Rectal smooth muscle tissue (tissue), 1 donor: ENCODE results near the gene RBMS1.

ENCODE experiments used
- H3K27ac ChIP-seq: one replicate; pipeline ENCODE4 v1.7.0; 2013; ENCODE audit warnings: low read depth, low read length, inconsistent platforms
- H3K27me3 ChIP-seq: one replicate; pipeline ENCODE4 v1.7.0; 2013; ENCODE audit warnings: low read length; ENCODE audit not compliant: control insufficient read depth, insufficient read depth
- H3K36me3 ChIP-seq: one replicate; pipeline ENCODE4 v1.7.0; 2013; ENCODE audit warnings: low read length; ENCODE audit not compliant: control insufficient read depth, insufficient read depth
- H3K4me1 ChIP-seq: one replicate; pipeline ENCODE4 v1.7.0; 2013; ENCODE audit warnings: low read length; ENCODE audit not compliant: control insufficient read depth, insufficient read depth
- H3K4me3 ChIP-seq: one replicate; pipeline ENCODE4 v1.7.0; 2013; ENCODE audit warnings: low read length
- H3K9ac ChIP-seq: one replicate; pipeline ENCODE4 v1.7.0; 2013; ENCODE audit warnings: low read length

The RBMS1 gene

DNA sequence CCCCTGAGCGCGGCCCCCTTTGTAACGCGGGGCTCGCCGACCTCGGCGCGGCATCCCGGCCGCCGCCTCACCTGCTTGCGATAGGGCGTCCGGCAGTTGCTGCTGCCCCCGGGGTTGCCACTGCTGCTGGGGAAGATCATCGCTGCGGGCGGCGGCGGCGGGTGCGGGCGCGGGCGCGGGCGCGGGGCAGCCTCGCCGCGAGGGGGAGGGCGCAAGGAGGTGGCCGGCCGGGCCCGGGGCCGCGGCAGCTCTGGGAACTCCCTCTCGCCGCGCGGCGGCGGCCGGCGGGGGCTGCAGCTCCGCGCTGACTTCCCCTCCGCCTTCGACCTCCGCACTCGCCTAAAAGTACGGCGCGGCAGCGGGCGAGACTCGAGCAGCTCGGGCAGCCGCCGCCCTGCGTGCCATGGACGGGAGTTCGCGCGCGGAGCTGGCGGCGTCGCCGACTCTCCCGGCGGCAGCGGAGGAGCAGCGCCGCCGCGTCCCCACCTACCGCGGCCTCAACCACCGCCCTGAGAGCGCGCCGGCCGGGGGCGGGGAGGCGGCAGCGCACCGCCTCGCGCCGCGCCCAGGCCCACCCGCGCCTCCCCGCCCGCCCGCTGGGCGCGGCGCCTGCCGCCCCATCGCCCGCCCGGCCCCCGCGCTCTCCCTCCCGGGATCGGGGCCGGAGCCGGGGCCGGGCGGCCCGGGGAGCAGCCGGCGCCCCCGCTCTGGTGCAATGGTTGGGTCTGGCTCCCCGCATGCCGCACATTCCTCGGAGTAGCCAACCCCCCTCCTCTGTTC, 86.0 kb downstream of the RBMS1 start:
- Histone ChIP-seq H3K36me3 (no peaks in the 10 kb centered on the region), H3K27me3 (no peaks in the 10 kb centered on the region), H3K9ac (peak overlapping the region; percentile 85), H3K27ac (peak overlapping the region; percentile 91), H3K4me3 (peak overlapping the region; percentile 75), H3K4me1 (peaks cover 40% of the 10 kb centered on the region)

DNA sequence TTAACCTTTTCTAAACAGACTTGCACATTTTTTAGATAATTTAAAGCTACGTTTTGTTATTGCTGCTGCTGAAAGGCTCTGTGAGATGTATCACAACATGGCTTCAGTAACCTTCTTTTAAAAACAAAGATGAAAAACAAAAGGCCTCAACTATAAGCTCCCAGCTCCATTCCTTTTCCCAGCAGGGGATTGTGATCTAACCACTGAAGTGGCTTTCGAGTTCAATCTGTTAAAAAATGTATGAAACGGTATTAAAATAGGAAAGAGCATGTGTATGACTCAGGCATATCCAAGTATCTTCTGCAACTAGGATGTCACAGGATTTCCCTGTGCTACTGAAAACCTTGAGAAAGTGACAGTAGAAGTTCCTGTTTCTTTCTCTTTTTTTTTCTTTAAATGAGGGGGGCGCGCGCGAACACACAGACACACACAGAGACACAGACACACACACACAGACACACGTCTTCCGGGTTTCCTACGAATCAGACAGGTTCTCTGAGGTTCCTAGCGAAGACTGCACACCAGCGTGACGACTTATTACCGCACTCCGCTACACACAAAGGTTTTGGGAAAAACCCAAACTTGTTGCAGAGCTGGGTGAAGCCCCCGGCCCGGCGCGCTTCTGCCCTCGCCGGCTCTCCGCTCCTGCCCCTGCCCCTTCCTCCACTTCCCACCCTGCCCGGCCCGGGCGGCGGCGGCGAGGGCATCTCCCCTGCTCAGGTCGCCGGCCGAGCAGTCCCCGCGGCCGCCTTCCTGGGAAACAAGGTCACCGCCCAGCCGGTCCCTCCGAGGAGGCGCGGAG, 86.8 kb downstream of the RBMS1 start:
- Histone ChIP-seq H3K4me3 (peak overlapping the region; percentile 75), H3K36me3 (no peaks in the 10 kb centered on the region), H3K4me1 (peaks cover 39% of the 10 kb centered on the region), H3K9ac (peak overlapping the region; percentile 85), H3K27me3 (no peaks in the 10 kb centered on the region), H3K27ac (peak overlapping the region; percentile 91)

DNA sequence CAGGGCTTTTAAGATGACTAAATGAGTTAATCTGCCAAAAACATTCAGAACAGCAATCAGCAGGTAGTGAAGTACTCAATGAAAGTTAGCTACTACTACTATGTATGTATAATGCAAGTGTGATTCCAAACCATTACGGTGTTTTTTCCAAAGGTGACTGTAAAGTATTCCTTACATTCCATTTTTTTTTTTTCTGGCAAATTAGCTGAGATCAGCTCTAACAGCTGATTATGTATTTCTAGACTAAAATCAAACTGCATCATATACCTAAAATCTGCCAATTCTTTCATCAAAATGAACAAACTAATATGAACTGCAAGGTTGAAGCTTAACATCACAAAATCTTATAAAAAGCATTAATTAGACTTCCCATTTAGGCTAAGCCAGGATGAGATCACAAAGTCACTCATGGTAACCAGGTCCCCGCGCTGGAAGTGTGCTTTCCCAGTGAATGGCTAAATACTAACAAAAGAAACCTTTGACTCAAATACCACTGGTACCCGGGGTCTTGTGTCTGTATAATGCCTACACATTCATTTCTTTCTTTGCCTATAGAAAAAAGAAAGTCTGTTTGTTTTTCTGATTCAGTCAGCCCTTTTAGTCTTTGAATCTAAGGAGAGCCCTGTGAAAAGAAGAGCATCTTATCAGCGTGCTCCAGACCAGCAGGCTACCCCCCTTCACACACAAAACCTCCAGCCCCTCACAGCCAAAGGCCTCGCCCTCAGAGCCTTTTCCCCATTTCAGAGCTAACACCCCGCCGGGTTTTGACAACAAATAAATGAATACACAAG, 88.3 kb downstream of the RBMS1 start:
- Histone ChIP-seq H3K4me1 (peaks cover 32% of the 10 kb centered on the region), H3K27me3 (no peaks in the 10 kb centered on the region), H3K9ac (no peak overlapping the region), H3K4me3 (peak overlapping the region; percentile 6), H3K27ac (peak overlapping the region; percentile 44), H3K36me3 (no peaks in the 10 kb centered on the region)

DNA sequence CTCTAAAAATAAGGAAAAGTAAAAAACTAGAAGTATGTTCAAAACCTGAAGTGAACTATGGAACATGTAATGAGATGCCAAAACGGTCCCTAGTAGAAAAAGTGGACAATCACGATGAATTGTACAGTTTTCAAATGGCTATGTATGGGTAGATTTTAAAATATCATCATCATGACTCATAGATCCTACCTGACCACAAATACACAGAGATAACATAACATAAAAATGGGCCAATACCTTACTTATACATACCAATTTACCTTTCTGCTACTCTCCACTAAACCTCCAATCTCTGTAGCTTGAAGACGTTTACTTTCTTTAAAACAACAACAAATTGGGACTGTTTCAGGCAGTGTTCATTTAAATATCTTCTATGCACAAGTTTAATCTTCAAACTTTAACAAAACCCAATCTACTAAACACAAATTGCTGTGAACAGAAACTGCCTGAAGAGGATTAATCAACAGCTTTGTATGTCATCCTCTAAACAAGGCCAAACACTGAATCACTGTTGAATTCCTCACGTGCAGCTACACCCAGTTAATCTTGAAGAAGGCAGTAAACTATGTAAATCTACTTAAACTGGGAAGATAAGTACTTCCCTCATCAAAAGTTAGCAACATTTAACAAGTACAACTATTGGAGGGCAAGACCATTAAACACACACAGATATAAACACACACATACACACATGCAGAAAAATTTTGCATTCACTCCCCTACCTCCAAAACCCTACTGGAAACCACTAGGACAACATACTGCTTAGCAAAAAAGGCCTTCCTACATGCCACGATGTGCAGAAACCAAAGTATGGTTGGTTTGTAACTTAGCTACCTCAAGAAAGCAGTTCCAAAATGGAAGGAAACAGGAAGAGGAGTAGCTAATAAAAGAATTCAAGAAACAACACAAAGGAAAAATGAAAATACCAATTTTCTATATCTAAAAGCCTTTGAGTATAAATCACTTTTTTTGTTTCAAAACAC, 90.3 kb downstream of the RBMS1 start:
- H3K4me1 ChIP-seq, result peaks cover 25% of the 10 kb centered on the region

GRCh38 chr2:160402501-160402900, 91.1 kb downstream of the RBMS1 start:
- Histone ChIP-seq H3K27me3 (no peaks in the 10 kb centered on the region), H3K9ac (no peak overlapping the region), H3K27ac (no peak overlapping the region), H3K4me1 (peaks cover 23% of the 10 kb centered on the region), H3K36me3 (no peaks in the 10 kb centered on the region), H3K4me3 (no peak overlapping the region)

More for the DNA sequence above, 90.3 kb downstream of the RBMS1 start:
- H3K9ac ChIP-seq, result no peak overlapping the region
- H3K27me3 ChIP-seq, result no peaks in the 10 kb centered on the region
- H3K36me3 ChIP-seq, result no peaks in the 10 kb centered on the region
- H3K4me3 ChIP-seq, result no peak overlapping the region
- no peak overlapping the region for H3K27ac ChIP-seq

- peaks cover 23% of the 10 kb centered on the region for H3K4me1 ChIP-seq
- no peak overlapping the region for H3K9ac ChIP-seq
- H3K27me3 ChIP-seq, result no peaks in the 10 kb centered on the region
- H3K27ac ChIP-seq, result no peak overlapping the region
- no peaks in the 10 kb centered on the region for H3K36me3 ChIP-seq
- H3K4me3 ChIP-seq, result no peak overlapping the region
Observed at GRCh38 chr2:160401895-160402294, 91.7 kb downstream of the RBMS1 start.

DNA sequence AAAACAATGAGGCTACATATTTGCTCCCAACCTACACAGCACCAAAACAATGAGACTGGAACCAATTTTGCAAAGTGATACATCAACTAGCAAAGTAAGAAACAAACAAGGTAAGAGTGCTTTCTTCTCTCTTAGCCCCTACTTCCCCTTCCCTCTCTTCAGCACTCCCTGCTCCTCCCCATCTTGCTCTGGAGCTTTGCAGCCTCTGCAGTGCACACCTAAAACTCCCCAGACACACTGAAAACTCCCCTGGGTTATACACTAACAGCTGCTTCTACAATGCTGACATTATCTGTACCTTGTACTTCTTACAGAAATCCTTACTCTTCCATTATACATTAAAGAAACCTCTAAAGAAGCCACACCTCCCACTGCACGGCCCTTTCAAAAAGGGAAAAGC, 93.7 kb downstream of the RBMS1 start:
- H3K4me1 ChIP-seq, result peaks cover 20% of the 10 kb centered on the region
- H3K9ac ChIP-seq, result no peak overlapping the region
- no peak overlapping the region for H3K27ac ChIP-seq
- no peak overlapping the region for H3K4me3 ChIP-seq
- H3K36me3 ChIP-seq, result no peaks in the 10 kb centered on the region
- H3K27me3 ChIP-seq, result no peaks in the 10 kb centered on the region

DNA sequence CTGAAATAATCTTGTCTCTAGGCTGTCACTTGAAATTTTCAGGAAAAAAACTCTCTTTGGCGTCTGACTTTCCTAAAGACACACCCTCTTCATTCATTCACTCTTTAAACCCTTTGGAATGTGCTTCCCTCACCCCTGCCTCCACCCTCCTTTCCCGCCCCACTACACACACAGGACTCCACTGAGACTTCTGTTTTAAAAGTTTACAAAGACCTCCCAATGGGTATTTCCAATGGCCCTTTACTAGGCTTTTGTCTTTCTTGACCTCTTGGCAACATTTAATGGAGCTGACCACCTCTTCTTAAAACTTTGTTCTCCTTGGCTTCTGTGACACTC, 96.1 kb downstream of the RBMS1 start:
- no peak overlapping the region for H3K4me3 ChIP-seq
- peaks cover 15% of the 10 kb centered on the region for H3K4me1 ChIP-seq
- no peak overlapping the region for H3K27ac ChIP-seq

GRCh38 chr2:160394153-160394552, 99.5 kb downstream of the RBMS1 start:
- H3K4me3 ChIP-seq, result no peak overlapping the region
- H3K27me3 ChIP-seq, result no peaks in the 10 kb centered on the region
- no peaks in the 10 kb centered on the region for H3K36me3 ChIP-seq
- H3K4me1 ChIP-seq, result peaks cover 11% of the 10 kb centered on the region
- no peak overlapping the region for H3K9ac ChIP-seq
- no peak overlapping the region for H3K27ac ChIP-seq

More for the DNA sequence above, 96.1 kb downstream of the RBMS1 start:
- no peaks in the 10 kb centered on the region for H3K27me3 ChIP-seq
- H3K36me3 ChIP-seq, result no peaks in the 10 kb centered on the region
- H3K9ac ChIP-seq, result no peak overlapping the region

DNA sequence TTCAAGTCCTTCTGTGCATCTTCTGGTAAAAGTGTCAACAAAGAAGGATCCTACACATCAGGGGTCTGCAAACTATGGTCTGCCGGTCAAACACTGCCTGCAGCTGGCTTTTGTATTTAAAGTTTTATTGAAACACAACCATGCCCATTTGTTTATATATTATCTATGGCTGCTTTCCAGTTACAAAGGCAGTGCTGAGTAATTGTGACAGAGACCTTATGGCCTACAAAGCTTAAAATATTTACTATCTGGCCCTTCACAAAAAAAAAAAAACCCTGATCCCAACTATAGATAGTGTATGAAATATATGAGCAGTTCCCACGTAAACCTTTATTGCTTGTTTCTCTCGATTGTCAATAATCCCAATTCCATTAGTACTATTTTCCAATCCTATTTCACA, 101.4 kb downstream of the RBMS1 start:
- Histone ChIP-seq H3K4me1 (peaks cover 26% of the 10 kb centered on the region), H3K27me3 (no peaks in the 10 kb centered on the region), H3K4me3 (no peak overlapping the region), H3K27ac (no peak overlapping the region), H3K36me3 (no peaks in the 10 kb centered on the region), H3K9ac (no peak overlapping the region)

DNA sequence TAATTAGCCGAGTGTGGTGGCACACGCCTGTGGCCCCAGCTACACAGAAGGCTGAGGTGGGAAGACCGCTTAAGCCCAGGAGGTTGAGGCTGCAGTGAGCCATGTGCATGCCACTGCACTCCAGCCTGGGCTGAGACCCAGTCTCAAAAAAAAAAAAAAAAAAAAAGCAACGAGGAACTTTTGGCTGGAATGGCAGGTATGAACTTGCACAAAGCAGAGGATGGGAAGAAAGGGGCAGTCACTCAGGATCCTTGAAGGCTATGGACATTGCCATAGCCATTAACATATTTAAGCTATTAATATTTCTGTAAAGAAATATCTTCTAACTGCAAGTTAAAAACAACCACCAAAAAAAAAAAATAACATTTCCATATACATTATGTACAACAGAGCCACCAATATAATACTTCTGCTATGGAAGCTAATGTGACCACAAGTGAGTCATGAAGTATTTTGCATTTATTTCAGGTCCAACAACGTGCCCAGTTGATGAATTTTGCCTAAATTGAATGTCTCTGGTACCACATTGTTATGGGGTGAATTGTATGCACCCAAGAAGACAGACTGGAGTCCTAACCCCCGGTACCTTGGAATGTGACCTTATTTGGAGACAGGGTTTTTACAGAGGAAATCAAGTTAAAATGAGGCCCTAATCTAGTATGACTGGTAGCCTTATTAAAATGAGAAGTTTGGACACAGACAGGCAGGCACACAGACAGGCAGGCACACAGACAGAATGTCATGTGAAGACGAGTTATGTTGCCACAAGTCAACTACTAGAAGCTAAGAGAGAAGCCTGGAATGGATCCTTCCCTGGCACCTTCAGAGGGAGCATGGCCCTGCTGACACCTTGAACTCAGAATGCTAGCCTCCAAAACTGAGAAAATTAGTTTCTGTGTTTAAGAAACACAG, 102.8 kb downstream of the RBMS1 start:
- no peak overlapping the region for H3K4me3 ChIP-seq
- peaks cover 31% of the 10 kb centered on the region for H3K4me1 ChIP-seq
- no peak overlapping the region for H3K27ac ChIP-seq
- no peak overlapping the region for H3K9ac ChIP-seq
- H3K27me3 ChIP-seq, result no peaks in the 10 kb centered on the region
- no peaks in the 10 kb centered on the region for H3K36me3 ChIP-seq
